ENCODE data around the gene MAP4.
"Not testable (repeated sequence)": the region's sequence is repeated elsewhere in the genome, so short reads cannot be mapped to it uniquely, and the experiment has no call there.

MAP4 gene, protein sequence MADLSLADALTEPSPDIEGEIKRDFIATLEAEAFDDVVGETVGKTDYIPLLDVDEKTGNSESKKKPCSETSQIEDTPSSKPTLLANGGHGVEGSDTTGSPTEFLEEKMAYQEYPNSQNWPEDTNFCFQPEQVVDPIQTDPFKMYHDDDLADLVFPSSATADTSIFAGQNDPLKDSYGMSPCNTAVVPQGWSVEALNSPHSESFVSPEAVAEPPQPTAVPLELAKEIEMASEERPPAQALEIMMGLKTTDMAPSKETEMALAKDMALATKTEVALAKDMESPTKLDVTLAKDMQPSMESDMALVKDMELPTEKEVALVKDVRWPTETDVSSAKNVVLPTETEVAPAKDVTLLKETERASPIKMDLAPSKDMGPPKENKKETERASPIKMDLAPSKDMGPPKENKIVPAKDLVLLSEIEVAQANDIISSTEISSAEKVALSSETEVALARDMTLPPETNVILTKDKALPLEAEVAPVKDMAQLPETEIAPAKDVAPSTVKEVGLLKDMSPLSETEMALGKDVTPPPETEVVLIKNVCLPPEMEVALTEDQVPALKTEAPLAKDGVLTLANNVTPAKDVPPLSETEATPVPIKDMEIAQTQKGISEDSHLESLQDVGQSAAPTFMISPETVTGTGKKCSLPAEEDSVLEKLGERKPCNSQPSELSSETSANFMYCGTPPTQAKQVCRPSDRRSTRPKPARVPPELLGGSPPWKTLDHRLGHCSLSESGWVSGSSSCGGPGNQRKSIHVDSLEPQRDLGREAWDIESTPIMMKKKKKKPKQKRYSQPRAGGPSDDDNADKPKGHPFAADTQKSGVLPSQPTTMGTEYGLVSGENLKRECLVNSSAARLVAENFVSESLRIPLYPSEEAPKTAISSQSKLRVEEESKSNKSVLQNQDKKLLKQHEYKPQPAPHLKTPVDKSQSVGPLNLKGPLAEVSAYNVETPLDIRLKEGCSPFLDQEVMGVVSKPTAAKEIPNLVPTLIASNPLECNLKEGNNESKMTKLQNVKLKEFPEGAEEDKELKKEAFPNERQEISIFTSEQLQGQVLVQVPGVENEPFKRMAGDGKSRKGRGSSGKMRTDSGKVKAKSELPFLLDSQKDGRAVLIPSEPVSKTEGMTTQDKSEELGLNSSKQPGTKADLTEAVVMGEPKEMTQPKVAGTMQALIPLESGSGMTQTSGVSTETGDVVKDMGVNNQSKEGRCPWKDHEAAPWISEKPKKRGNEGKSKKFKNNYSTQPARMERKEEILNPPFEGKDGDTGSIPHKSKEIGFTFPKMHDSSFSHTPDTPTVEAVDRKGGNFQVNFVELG (N-terminal part only)

DNA sequence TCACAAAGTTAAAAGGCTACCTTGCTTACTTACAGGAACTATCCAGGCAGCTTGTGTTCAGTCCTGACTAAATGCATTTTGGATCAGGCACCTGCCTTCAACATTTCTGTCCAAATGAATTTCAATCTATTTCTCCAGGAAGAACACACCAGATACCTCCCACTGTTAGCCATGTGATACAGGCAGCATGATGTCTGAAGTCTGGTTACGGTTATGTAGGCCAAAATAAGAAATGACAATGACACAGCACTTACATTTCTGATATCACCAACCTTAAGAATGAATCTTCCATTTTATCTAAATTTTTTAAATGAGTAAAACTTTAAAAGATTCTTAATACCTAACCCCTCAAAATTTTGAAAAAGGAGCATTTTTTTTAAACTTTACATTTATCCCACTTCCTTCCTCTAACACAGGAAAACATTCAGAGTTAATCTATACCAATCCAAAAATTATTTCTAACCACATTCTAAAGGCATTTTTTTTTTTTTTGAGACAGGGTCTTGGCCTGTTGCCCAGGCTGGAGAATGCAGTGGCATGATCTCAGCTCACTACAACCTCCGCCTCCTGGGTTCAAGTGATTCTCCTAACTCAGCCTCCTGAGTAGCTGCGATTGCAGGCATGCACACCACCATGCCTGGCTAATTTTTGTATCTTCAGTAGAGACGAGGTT, at the start of gene MAP4:
MAP4 (minus strand) TSS at position 116 of the 673 bp plus-strand sequence. CDS start 17,556 bp downstream, outside the sequence.
- no peak for DNase-seq (ENCODE audit: low read depth, low spot score)

DNA sequence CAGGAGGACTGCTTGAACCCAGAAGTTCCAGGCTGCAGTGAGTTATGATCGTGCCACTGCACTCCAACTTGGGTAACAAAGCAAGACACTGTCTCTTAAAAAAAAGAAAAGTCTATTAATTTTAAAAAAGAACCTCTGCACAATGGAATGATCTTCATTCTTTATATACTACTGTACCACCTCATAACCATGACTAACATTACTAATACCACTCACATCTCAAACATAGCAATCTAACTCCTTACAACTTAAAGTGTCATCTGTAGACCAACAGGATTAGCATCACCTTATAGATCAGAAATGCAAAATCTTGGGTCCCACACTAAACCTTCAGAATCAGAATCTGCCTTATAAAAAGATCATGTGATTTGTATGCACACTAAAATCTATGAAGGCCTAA, 48.8 kb upstream of the MAP4 start:
- DNase-seq (ENCODE audit: low read depth, low spot score) = no peak

DNA sequence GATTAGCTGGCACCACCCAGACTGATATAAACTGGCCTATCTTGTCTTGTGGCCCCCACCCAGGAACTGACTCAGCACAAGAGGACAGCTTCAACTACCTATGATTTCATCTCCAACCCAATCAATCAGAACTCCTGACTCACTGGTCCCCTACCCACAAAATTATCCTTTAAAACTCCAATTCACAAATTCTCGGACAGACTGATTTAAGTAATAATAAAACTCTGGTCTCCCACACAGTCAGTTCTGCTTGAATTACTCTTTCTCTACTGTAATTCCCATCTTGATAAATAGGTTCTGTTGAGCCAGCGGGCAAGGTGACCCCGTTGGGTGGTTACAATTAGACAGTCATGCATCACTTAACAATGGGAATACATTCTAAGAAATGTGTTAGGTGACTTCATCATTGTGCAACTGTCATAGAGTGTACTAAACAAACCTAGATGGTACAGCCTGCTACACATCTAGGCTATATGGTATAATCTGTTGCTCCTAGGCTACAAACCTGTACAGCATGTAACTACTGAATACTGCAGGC, 48.1 kb upstream of the MAP4 start:
- DNase-seq (ENCODE audit: low read depth, low spot score) = no peak

DNA sequence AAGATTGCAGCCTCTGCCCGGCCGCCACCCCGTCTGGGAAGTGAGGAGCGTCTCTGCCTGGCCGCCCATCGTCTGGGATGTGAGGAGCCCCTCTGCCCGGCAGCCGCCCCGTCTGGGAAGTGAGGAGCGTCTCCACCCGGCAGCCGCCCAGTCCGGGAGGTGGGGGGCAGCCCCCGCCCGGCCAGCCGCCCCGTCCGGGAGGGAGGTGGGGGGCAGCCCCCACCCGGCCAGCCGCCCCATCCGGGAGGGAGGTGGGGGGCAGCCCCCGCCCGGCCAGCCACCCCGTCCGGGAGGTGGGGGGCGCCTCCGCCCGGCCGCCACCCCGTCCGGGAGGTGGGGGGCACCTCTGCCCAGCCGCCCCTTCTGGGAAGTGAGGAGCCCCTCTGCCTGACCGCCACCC, 45.4 kb upstream of the MAP4 start:
- DNase-seq (ENCODE audit: low read depth, low spot score) = not testable (repeated sequence)

DNA sequence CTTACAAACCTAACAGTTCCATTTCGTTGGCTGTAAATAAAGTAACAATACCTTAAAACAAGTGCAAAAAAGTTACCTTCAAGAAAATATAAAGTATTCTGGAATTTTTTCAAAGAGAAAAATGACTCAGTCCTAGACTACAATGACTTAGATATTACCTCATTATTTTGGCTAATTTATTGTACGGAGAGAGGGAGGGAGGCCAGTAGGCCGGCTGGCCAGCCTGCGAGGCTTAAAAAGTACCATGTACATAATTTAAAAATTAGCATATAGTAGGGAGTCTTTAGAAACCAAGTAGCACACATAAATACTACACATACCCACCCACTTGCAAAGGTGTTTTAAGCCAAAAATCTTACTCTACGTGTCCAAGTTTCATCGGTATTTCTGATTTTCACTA, 41.9 kb upstream of the MAP4 start:
- no peak for DNase-seq (ENCODE audit: low read depth, low spot score)

DNA sequence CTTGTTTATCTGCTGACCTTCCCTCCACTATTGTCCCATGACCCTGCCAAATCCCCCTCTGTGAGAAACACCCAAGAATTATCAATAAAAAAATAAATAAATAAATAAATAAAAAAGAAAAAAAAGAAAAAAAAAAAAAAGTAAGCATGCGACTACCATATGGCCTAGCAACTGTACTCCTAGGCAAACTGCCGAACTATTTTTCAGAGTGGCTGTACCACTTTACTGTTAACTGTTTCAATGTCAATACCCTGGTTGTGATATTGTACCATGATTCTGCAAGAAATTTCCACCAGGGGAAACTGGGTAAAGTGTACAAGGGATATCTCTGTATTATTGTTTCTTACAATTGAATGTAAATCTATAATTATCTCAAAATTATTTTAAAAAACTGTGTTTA, 41.3 kb upstream of the MAP4 start:
- DNase-seq (ENCODE audit: low read depth, low spot score) = no peak

DNA sequence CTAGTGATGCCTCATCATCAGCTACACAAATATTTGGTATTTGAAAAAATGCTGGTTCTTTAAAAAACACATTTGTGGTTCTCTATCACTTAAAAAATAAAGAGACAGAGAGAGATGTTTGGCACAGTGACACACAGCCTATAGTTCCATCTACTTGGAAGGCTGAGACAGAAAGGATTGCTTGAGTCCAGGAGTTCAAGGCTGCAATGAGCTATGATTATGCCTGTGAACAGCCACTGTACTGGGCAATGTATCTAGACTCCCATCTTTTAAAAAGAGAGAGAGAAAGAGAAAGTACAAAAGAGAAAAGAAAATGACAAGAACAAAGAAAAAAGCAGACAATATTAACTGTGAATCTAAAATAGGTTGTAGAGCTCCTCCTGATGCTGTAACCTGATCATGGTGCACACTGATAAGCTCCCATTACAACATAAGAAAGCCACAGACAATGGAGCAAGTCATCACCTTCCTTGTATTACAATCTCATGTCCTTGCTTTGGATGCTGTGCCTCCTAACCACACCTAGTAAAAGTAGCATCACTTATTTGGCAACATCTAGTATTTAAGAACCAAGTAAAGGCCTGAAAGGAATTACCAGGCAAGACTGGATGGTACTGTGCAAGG, 31.7 kb upstream of the MAP4 start:
- DNase-seq (ENCODE audit: low read depth, low spot score) = no peak

DNA sequence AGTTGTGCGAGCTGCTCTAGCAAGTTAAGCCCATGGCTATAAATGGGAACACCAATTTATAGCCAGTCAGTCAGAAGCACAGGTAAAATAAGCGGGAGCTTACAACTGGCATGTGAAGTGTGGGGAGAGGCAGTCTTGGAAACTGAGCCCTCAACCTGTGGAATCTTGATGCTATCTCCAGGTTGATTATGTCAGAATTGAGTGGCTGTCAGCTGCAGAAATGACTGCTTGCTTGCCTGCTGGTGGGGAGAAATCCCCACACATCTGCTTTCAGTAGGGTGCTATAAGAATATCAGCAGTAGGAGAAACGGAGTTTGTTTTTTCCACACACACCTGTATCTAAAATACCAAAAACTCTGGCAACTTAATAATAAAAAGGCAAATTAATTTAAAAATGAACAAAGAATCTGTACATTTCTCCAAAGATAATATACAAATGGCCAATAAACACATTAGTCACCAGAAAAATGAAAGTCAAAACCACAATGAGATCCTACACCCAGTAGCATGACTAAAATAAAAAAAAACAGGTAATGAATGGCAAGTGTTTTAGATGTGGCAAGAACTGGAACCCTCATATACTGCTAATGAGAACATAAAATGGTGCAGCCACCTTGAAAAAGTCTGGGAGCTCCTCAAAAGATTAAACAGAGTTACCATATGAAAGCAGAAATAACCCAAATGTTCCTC, 26.0 kb upstream of the MAP4 start:
- DNase-seq (ENCODE audit: low read depth, low spot score) = peak; percentile 20

DNA sequence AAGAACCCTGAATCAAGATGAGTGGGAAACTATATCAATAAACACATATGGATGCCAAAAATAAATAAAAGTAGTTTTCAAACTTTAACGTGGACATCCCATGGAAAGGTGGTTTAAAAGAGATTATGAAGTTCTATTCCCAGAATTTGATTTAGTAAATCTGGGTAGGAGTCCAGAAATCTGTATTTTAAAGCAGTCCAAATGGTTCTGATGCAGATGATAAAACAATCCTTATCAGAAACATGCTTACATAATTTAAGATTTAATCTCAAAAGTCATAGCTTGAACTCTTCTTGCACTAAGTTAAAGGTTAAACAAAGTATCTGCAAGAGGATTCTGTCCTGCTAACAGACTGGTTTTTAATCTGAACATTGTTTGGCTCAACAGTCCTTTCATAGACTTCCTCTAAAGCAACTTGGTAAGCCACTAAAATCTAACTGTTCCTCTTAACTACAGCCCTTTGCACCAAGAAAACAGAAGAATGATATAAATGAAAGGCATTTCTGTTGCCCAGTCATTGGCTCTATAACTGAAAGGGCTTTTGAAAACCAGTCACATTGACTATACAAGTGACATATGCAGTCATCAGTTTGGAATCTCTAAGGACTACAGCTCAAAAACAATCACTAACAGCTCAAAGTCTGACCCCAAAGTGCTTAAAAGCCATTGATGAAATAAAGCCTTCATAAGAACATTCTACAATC, 23.4 kb upstream of the MAP4 start:
- DNase-seq (ENCODE audit: low read depth, low spot score) = peak; percentile 56

DNA sequence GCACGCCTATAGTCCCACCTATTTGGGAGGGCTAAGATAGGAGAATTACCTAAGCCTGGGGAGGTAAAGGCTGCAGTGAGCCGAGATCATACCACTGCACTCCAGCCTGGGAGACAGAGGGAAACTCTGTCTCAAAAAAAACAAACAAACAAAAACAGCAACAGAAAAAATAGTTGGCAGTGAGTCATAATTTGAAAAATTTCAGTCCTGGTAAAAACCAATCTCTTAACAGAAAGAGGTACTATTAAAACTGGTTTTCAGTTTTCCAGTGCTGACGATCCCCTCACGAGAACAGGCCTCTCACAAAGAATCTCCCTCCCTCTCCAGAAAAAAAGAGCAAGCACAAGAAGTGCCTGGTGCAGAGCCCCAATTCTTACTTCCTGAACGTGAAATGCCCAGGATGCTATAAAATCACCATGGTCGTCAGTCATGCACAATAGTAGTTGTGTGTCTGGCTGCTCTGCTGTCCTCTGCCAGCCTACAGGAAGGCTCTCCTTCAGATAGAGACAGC, 22.8 kb upstream of the MAP4 start:
- peak; percentile 32 for DNase-seq (ENCODE audit: low read depth, low spot score)

DNA sequence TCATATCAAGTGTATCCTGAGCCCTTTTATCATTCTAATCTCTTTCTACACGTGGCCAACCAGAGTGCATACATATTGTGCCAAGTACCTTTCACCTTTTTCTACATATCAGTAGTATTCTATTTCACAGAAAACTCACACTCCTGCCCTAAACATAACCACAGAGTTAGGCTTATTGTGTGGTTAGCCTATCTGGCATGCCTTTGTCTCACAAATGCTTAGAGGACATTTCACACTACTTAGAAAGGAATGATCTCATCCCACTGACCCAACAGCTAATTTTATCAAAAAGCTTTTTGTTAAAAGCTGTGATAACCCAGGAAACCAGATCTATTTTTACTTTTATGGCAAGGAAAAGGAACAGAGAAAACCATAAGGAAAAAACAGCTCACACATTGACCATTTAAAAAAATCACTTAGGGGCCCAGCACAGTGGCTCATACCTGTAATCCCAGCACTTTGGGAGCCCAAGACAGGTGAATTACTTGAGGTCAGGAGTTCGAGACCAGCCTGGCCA, 17.8 kb upstream of the MAP4 start:
- no peak for DNase-seq (ENCODE audit: low read depth, low spot score)

DNA sequence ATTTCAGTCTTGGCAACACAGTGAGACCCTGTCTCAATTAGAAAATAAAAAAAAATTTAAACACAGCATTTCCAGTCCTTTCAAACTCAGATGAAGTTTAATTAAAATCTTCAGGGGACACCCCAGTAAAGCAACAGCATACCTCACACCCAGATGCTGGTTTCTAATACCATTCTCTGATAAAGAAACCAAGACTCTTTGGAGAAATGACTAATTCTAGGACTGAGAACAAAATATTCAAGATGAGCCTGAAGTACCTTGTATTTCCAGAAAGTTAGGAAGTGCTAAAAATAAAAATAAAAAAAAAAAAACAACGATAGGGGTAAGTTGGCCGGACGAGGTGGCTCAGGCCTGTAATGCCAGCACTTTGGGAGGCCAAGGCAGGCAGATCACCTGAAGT, 14.0 kb upstream of the MAP4 start:
- no peak for DNase-seq (ENCODE audit: low read depth, low spot score)

DNA sequence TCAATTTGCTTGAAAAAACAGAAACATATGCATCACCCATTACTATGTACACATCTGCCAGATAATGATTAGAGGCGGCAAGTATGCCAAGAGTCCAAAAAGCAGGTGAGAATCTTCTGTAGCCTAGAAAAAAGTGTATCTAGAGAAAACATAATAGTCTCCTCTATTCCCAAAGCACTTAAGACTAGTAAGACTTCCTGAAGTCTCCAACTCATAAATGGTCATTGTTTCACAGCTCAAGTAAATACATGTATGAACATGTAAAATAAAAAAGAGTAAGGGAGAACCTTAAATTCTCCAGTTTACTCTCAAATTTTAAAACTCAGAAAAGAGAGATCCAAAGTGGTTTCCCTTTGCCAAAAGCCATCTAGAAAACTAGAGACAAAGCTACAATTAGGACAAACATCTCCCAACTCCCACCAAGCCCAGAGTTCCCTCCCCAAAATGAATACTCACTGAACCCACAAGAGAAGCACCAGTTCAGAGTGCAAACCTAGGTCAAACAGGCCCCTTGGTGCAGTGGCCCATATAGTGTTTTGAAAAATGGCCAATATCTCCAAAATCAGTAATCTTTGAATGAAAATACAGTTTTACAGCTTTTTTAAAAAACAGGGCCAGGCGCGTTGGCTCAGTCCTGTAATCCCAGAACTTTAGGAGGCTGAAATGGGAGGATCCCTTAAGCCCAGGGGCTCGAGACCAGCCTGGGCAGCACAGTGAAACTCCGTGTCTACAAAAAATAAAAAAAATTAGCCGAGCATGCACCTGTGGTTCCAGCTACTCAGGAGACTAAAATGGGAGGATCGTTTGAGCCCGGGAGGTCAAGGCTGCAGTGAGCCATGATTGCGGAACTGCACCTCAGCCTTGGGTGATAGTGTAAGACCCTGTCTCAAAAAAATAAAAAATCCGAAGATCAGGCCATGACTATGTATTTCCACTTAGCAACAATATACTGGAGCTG, 11.0 kb upstream of the MAP4 start:
- no peak for DNase-seq (ENCODE audit: low read depth, low spot score)

DNA sequence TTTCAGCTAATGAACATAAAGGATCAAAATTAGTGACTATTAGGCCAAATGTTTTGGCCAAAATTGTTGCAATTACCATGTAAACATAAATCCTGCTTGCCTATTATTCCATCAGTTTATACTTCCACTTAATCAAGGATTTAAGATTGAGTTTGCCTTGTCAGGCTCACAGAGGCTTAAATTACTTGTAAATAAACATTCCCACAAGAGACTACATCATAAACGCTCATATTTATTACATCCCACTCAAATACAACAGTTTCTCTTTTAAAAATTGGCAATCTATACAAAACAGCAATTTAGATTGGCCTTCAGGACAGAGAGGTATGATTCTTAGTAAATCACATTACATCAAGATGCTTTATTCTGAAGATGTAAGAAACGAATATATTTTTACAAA, 9.9 kb upstream of the MAP4 start:
- no peak for DNase-seq (ENCODE audit: low read depth, low spot score)

DNA sequence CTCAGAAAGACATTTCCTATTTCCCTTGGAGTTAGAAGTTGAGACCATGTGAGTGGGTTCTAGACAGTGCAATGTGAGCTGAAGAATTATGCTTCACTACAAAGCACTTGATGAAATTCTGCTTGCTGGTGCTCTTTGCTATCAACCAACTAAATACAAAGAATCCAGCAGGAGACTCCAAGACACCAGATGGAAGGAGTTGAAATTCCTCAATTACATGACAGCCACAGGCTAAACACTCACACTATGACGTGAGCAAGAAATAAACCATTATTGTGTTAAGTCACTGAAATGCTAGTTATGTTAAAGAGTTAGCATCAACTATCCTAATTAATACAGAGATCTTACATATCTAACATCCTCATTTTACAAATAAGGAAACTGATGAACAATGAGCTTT, 8.2 kb upstream of the MAP4 start:
- DNase-seq (ENCODE audit: low read depth, low spot score) = no peak

DNA sequence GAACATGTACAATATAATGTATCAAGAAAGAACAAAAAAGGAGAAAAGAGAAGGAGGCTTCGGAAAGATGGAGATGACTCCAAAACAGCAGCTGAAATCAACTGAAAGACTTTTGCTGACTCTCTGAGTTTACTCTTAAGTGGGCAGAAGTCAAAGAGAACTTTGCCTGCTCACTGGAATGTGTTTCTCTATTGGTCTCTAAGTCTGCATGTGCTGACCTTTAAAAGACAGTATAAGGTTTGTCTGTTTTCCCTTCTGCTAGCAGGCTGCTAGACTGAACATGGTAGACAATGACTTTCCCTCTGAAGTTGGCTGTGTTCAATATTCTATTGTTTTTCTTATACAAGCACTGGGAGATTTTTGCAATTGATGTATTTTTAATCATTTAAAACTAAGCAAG, 7.2 kb upstream of the MAP4 start:
- DNase-seq (ENCODE audit: low read depth, low spot score) = no peak

DNA sequence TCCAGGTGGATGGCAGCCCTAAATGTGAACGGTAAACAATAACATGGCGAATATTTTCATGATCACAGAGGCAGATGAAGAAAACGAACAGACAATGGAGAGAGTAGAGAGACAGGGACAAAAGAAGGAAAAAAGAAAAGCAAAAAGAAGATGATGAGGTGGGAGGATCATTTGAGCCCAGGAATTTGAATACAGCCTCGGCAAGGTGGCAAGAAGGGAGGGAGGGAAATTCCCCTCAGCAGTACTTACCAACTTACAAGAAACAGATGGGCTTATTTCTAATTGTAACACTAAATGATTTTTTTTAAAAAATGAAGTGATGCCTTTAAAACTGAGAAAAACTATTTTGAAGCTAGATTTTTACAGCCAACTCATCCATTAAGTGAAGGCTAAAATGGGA, 6.0 kb upstream of the MAP4 start:
- no peak for DNase-seq (ENCODE audit: low read depth, low spot score)

DNA sequence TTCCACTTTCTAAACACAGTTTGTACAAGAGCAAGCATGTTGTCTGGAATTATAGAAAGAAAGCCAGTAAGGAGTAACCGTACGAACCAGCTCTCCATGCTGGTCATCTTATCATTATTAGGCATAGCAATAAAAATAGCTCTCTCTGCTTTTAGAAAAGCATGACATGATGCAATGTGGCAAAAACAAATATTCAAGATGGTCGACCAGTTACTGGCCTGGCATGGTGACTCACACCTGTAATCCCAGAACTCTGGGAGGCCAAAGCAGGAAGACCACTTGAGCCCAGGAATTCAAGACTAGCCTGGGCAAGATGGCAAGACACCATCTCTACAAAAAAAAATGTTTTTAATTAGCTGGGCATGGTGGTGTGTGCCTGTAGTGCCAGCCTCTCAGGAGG, 2.6 kb upstream of the MAP4 start:
- no peak for DNase-seq (ENCODE audit: low read depth, low spot score)
